HCT116 (cell line): Measurements from ENCODE around the gene WDR90. TPM values are rescaled to one million over a fixed set of nuclear protein-coding genes. Genes with fewer than 3 reads are reported as not detected.

ENCODE experiments used
- ATAC-seq: fragments of 200-7000 bp; cut with Tn5 transposase; 2 replicates; pipeline ENCODE4 v1.9.1; 2020; ENCODE audit warnings: mild to moderate bottlenecking, moderate library complexity
- BruUV-seq: library from RNA; stranded (reverse); fragments of 400-500 nt; replicated peaks from 2 replicates; lab custom pipeline; 2021; lab: Mats Ljungman, UMichigan
- CTCF ChIA-PET: fragments of 300-600 bp; sonication (Branson Sonifier 250); formaldehyde crosslinking; loops from one replicate; lab custom pipeline; 2021; ENCODE audit warnings: antibody characterized with exemption; lab: Charles Lee
- POLR2A ChIA-PET: fragments of 300-600, 350-600 bp; sonication (Branson Sonifier 250); formaldehyde crosslinking; loops from one replicate; lab custom pipeline; 2021; ENCODE audit warnings: antibody characterized with exemption; lab: Charles Lee
- RAD21 ChIA-PET, 2 experiments: fragments of 300-600 bp; sonication (Branson Sonifier 250); formaldehyde crosslinking; loops; one replicate each; lab custom pipeline; 2023; ENCODE audit warnings: low total read pairs in 2 of 2; ENCODE audit not compliant: uncharacterized antibody in 2 of 2, unreplicated experiment in 2 of 2, low non-redundant PET in 1 of 2; lab: Charles Lee
- DNase-seq: peaks from one replicate; pipeline ENCODE4 v3.0.0-alpha.2; 2010; ENCODE audit warnings: low read depth, low spot score
- H2AFZ ChIP-seq: fragments of 200-600 bp; shearing (Covaris generic), sonication (generic); 2 replicates; pipeline ENCODE4 v1.6.1; 2017; ENCODE audit warnings: low read depth, mixed run types, mixed read lengths, antibody characterized with exemption, low read length; ENCODE audit not compliant: poor library complexity, severe bottlenecking
- H3K27ac ChIP-seq: 2 replicates; pipeline ENCODE4 v1.5.1; 2012; ENCODE audit warnings: low read depth, low read length
- H3K27me3 ChIP-seq: fragments of 200-600 bp; sonication (generic); 2 replicates; pipeline ENCODE4 v1.6.1; 2016; ENCODE audit warnings: mixed run types, low read length, mixed read lengths; ENCODE audit not compliant: insufficient read depth
- H3K36me3 ChIP-seq, 2 experiments: fragments of 200-500 bp in 1 of 2; fragments of 200-600 bp in 1 of 2; sonication (Bioruptor generic) in 1 of 2; sonication (generic) in 1 of 2; 2 replicates each; pipeline versions ENCODE4 v1.5.1 to v1.6.1; 2014 to 2016; ENCODE audit warnings: low read length in 2 of 2, inconsistent platforms in 1 of 2, mixed read lengths in 1 of 2, mixed run types in 1 of 2; ENCODE audit not compliant: insufficient read depth in 2 of 2, control insufficient read depth in 1 of 2
- H3K4me1 ChIP-seq, 2 experiments: fragments of 200-600 bp in 1 of 2; sonication (generic) in 1 of 2; 2 replicates each; pipeline versions ENCODE4 v1.5.1 to v1.6.1; 2012 to 2017; ENCODE audit warnings: low read length in 2 of 2, inconsistent platforms in 1 of 2, mild to moderate bottlenecking in 1 of 2, mixed read lengths in 1 of 2, mixed run types in 1 of 2, moderate library complexity in 1 of 2; ENCODE audit not compliant: insufficient read depth in 2 of 2, control insufficient read depth in 1 of 2
- H3K4me2 ChIP-seq: fragments of 200-600 bp; sonication (generic); 2 replicates; pipeline ENCODE4 v1.6.1; 2017; ENCODE audit warnings: mixed run types, low read length, mixed read lengths
- H3K4me3 ChIP-seq, 2 experiments: fragments of 200-600 bp in 1 of 2; sonication (generic) in 1 of 2; replicated peaks in 1 of 2; 2 replicates each; pipeline ENCODE4 v1.5.1; 2011 to 2016; ENCODE audit warnings: low read length in 2 of 2, control low read depth in 1 of 2, low read depth in 1 of 2, mild to moderate bottlenecking in 1 of 2, mixed read lengths in 1 of 2, mixed run types in 1 of 2
- H3K79me2 ChIP-seq: fragments of 200-600 bp; sonication (generic); 2 replicates; pipeline ENCODE4 v1.6.1; 2017; ENCODE audit warnings: mild to moderate bottlenecking, mixed run types, low read length, moderate library complexity, mixed read lengths; ENCODE audit not compliant: insufficient read depth
- H3K9ac ChIP-seq: fragments of 200-600 bp; sonication (generic); 2 replicates; pipeline ENCODE4 v1.6.1; 2016; ENCODE audit warnings: low read length, mixed read lengths
- H3K9me2 ChIP-seq: fragments of 200-600 bp; sonication (generic), shearing (Covaris generic); 2 replicates; pipeline ENCODE4 v1.6.1; 2017; ENCODE audit warnings: mixed run types, mild to moderate bottlenecking, moderate library complexity; ENCODE audit not compliant: insufficient read depth
- H3K9me3 ChIP-seq, 2 experiments: fragments of 200-500 bp in 1 of 2; fragments of 200-600 bp in 1 of 2; sonication (Bioruptor generic) in 1 of 2; sonication (generic) in 1 of 2; 2 replicates each; pipeline ENCODE4 v1.6.1; 2014 to 2017; ENCODE audit warnings: low read length in 2 of 2, mixed read lengths in 2 of 2, inconsistent platforms in 1 of 2, low read depth in 1 of 2, mild to moderate bottlenecking in 1 of 2, mixed run types in 1 of 2, moderate library complexity in 1 of 2; ENCODE audit not compliant: control insufficient read depth in 1 of 2, insufficient read depth in 1 of 2
- H4K20me1 ChIP-seq: fragments of 200-600 bp; sonication (generic), shearing (Covaris generic); 2 replicates; pipeline ENCODE4 v1.6.1; 2017; ENCODE audit warnings: mixed run types, mild to moderate bottlenecking, moderate library complexity; ENCODE audit not compliant: insufficient read depth
- CEBPB ChIP-seq: IDR thresholded peaks from 2 replicates; pipeline ENCODE4 v1.6.1; 2012; ENCODE audit warnings: low read depth
- EGR1 ChIP-seq: IDR thresholded peaks from 2 replicates; pipeline ENCODE4 v1.6.1; 2012; ENCODE audit warnings: low read depth
- ELF1 ChIP-seq: IDR thresholded peaks from 2 replicates; pipeline ENCODE4 v1.6.1; 2012; ENCODE audit warnings: low read depth, borderline replicate concordance
- FOSL1 ChIP-seq: IDR thresholded peaks from 2 replicates; pipeline ENCODE4 v1.6.1; 2012; ENCODE audit warnings: low read depth
- JUND ChIP-seq: IDR thresholded peaks from 2 replicates; pipeline ENCODE4 v1.6.1; 2012
- POLR2AphosphoS5 ChIP-seq: IDR thresholded peaks from 2 replicates; pipeline ENCODE4 v1.6.1; 2011; ENCODE audit warnings: mild to moderate bottlenecking, low read depth, low read length, moderate library complexity
- RAD21 ChIP-seq: IDR thresholded peaks from 2 replicates; pipeline ENCODE4 v1.6.1; 2012; ENCODE audit warnings: low read depth, mild to moderate bottlenecking
- SIN3A ChIP-seq: IDR thresholded peaks from 2 replicates; pipeline ENCODE4 v1.6.1; 2012; ENCODE audit warnings: low read depth
- SP1 ChIP-seq: IDR thresholded peaks from 2 replicates; pipeline ENCODE4 v1.6.1; 2012; ENCODE audit warnings: low read depth
- SRF ChIP-seq: IDR thresholded peaks from 2 replicates; pipeline ENCODE4 v1.6.1; 2012; ENCODE audit warnings: low read depth
- TCF7L2 ChIP-seq: IDR thresholded peaks from 2 replicates; pipeline ENCODE4 v1.7.0; 2011; ENCODE audit warnings: borderline replicate concordance, inconsistent platforms; ENCODE audit not compliant: insufficient read depth, insufficient read length; ENCODE audit errors: extremely low read depth
- YY1 ChIP-seq: IDR thresholded peaks from 2 replicates; pipeline ENCODE4 v1.6.1; 2011; ENCODE audit warnings: low read length, low read depth, moderate library complexity, mild to moderate bottlenecking; ENCODE audit not compliant: insufficient replicate concordance; ENCODE audit errors: extremely low read depth
- intact Hi-C: fragments of 100-400 bp; cut with micrococcal nuclease; formaldehyde crosslinking; loops from 2 replicates; pipeline ENCODE4 v1.10.0; 2022
- total RNA-seq: library from RNA; stranded (reverse); gene quantifications from one replicate; pipeline ENCODE4 v1.2.1, GENCODE V29; 2021; ENCODE audit not compliant: unreplicated experiment

WDR90 gene
- total RNA-seq, 1 experiment from 2014 or later = 73.7 TPM

- H3K9me2 ChIP-seq = no peaks in the 10 kb centered on the region
- H3K4me2 ChIP-seq = peak overlapping the region; percentile 61; the same call in 1 of the 2 replicates
- peaks cover 35 to 56% of the 10 kb centered on the region in 2 experiments for H3K4me1 ChIP-seq
- TF ChIP-seq SIN3A (no peak), RAD21 (no peak), ELF1 (no peak), YY1 (no peak), EGR1 (no peak), SRF (no peak), TCF7L2 (no peak), JUND (no peak), CEBPB (no peak), SP1 (no peak), POLR2AphosphoS5 (no peak), FOSL1 (no peak)
- H2AFZ ChIP-seq = no peak overlapping the region
- intact Hi-C loops = loop anchor here (5.0 kb wide), 1 partner anchor 33 kb away; the partner anchor contains the start of gene RAB40C
- no peaks in the 10 kb centered on the region for H3K27me3 ChIP-seq
- RAD21 ChIA-PET = no interaction called here
- H3K9me3 ChIP-seq = no peaks in the 10 kb centered on the region
- CTCF ChIA-PET = no interaction called here
- no TSS peak for BruUV-seq
- no peak overlapping the region for H3K9ac ChIP-seq
- POLR2A ChIA-PET = no interaction called here
- no peaks in the 10 kb centered on the region for H3K36me3 ChIP-seq
- H3K4me3 ChIP-seq = no peak overlapping the region
- no peaks in the 10 kb centered on the region for H3K79me2 ChIP-seq
- no peak for DNase-seq
- ATAC-seq = no peak
- H3K27ac ChIP-seq = peak overlapping the region; percentile 83; the same call in 1 of the 2 replicates
- no peaks in the 10 kb centered on the region for H4K20me1 ChIP-seq
Measured at GRCh38 chr16:625117-625976, 23.8 kb upstream of the WDR90 start.
